ENCODE measurements around the gene OR4D9. TPM values are rescaled to one million over a fixed set of nuclear protein-coding genes. Genes with fewer than 3 reads are reported as not detected.

Gene OR4D9
- total RNA-seq, 1 donor from 2014 or later: 3.4 TPM

DNA sequence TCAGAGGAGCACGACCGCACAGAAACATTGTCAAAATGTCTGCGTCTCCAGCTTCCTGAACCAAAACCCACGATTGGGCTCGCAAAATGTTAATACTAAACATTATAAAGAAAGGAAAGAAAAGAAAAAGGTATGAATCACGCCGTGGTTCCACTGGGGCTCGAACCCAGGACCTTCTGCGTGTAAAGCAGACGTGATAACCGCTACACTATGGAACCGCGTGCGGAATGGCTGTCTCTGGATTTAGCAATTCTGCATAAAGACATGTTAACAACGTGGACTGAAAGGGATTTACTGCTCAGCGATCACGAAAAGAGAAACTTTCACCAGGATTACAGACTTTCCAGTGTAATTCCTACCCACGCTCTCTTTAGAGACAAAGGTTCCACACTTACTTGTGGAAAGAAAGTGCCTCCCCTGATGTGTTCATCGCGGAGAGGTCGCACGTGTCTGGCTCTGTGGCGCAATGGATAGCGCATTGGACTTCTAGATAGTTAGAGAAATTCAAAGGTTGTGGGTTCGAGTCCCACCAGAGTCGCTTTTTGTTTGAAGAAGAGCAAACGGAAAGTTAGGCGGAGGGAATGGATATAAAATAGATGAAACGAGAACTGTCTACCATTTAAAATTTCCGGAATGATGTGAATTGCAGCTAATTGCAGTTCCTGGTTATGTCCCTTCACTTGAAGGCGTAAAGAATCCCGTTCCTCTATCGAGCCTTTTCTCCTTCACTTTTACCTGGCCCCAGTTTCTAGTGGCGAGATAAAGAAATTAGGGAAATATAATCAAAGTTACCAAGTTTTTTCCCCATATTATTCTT, 39.7 kb downstream of the OR4D9 start:
- DNase-seq (ENCODE audit: low spot score): peak; percentile 93

- peak; percentile 80 for DNase-seq (ENCODE audit: low spot score)
Measured at GRCh38 chr11:59551659-59552521, 40.6 kb downstream of the OR4D9 start.

- no peak for DNase-seq (ENCODE audit: low spot score)
Measured at GRCh38 chr11:59552844-59553243, 41.5 kb downstream of the OR4D9 start.

DNA sequence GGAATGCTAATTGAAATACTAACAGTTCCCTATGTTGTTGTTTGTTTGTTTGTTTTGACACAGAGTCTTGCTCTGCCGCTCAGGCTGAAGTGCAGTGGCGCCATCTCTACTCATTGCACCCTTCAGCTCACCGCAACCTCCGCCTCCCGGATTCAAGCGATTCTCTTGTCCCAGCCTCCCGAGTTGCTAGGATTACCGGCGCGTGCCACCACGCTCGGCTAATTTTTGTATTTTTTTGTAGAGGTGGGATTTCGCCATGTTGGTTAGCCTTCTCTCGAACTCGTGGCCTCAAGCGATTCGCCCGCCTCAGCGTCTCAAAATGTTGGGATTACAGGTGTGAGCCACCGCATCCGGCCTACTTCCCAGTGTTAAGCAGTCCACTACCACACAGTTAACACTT, 42.0 kb downstream of the OR4D9 start:
- no peak for DNase-seq (ENCODE audit: low spot score)

DNA sequence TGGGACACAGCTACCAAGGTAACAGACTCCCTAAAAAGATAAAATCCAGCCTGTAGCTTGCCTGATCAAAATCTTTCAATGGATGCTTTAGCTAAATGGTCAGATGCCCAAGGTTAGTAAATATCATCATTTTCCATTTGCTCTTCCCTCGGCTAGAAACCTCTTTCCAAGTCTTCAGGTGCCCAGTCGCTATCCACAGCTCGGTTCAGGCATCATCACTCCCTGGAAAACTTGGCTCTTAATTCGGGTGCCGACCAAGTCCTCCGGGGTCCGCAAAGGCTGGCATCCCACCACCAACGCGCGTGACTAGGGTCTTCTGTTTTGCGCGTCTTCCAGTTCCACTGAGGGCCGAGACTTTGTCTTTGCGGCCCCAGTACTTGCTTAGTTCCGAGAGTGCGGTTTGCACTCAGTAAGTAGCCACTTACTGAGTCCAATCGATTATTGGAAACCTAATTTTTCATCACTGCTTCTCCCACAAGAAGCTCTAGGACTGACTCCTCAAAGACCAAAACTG, 44.3 kb downstream of the OR4D9 start:
- no peak for DNase-seq (ENCODE audit: low spot score)

- DNase-seq (ENCODE audit: low spot score): peak; percentile 87
Measured at GRCh38 chr11:59556115-59556916, 45.0 kb downstream of the OR4D9 start.

- no peak for DNase-seq (ENCODE audit: low spot score)
Measured at GRCh38 chr11:59556917-59557348, 45.6 kb downstream of the OR4D9 start.

- DNase-seq (ENCODE audit: low spot score): no peak
Measured at GRCh38 chr11:59558270-59558643, 46.9 kb downstream of the OR4D9 start.

DNA sequence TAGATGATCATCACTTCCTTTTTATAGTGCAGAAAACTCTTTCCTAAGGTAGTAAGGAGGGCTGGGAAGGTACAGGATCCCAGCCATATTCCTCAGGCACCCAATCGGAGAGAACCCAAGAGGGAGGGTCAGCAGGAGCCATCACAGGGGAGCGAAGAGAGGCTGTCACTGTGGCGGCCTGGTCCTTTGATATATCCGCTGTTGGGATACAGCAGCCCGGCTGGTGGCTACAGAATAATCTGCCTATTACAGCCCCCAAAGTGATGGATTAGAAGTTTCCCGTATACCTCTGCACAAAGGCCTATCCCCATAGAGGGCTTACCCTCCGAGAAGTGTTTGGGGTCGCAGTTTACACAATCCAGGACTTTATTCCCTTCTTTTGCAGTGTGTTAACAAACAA, 48.5 kb downstream of the OR4D9 start:
- DNase-seq (ENCODE audit: low spot score): no peak

GRCh38 chr11:59560290-59560701, 49.0 kb downstream of the OR4D9 start:
- DNase-seq (ENCODE audit: low spot score): peak; percentile 86

DNA sequence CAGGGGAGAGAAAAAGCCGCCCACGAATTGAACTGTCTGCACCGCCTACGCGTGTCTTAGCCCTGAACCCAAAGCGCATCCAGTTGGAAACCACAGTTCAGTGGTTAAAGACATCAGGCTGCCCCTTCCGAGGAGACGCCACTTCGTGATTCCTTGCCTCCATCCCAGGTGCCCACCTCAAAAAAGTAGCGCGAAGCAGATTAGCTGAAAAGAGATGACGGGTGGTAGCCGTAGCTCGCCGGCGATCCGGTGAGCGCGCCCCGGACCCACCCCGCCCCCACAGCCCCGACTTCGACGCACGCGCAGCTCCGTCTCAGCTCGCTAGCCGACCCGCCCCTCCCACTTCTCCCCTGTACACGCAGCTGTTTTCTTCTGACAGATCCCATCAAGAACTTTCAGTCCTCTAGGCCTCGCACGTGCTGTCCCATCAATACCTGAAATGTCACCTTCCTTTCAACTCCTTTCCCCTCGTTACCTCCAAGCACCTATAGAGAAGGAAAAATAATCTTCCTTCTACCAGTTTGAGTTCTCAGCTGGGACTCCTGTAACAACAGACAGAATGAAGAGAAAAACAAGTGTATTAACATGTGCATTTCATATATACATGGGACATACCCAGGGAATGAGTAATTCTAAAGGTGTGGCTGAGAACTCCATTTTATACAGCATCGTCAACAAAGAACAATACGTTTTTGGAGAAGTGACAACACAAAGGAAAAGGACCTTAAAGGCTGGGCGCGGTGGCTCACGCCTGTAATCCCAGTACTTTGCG, 49.5 kb downstream of the OR4D9 start:
- DNase-seq (ENCODE audit: low spot score): peak; percentile 89

GRCh38 chr11:59562292-59562691, 51.0 kb downstream of the OR4D9 start:
- DNase-seq (ENCODE audit: low spot score): no peak

Other genes starting within 250 kb of the OR4D9 start
- gene OR5AN1, start 152.6 kb upstream of the OR4D9 start, total RNA-seq (ENCODE audit: insufficient read depth, low replicate concordance): 7.7 TPM
- 4.3 TPM for gene OR5A2, start 85.1 kb upstream of the OR4D9 start, total RNA-seq (ENCODE audit: insufficient read depth, low replicate concordance)
- 2.2 TPM for gene OR5A1, start 75.1 kb upstream of the OR4D9 start, total RNA-seq (ENCODE audit: insufficient read depth, low replicate concordance)
- gene OR4D6, start 54.6 kb upstream of the OR4D9 start, total RNA-seq (ENCODE audit: insufficient read depth, low replicate concordance): 0.96 TPM
- gene OR4D10, start 38.2 kb upstream of the OR4D9 start, total RNA-seq (ENCODE audit: insufficient read depth, low replicate concordance): 1.2 TPM
- 15.6 TPM for gene OR4D11, start 8.0 kb upstream of the OR4D9 start, total RNA-seq (ENCODE audit: insufficient read depth, low replicate concordance)
- 38.5 TPM for gene OSBP, start 104.2 kb downstream of the OR4D9 start, total RNA-seq (ENCODE audit: insufficient read depth, low replicate concordance)
- gene PATL1, start 157.5 kb downstream of the OR4D9 start, total RNA-seq (ENCODE audit: insufficient read depth, low replicate concordance): 4.6 TPM
- 7.9 TPM for gene OR10V1, start 202.3 kb downstream of the OR4D9 start, total RNA-seq (ENCODE audit: insufficient read depth, low replicate concordance)
- 11.1 TPM for gene STX3, start 243.8 kb downstream of the OR4D9 start, total RNA-seq (ENCODE audit: insufficient read depth, low replicate concordance)

Data from umbilical cord (tissue), 2 donors.